NB4 (cell line): Measurements from ENCODE around the gene ENAM.

Experiments used
- DNase-seq: peaks from one replicate; pipeline ENCODE4 v3.0.0; 2010; ENCODE audit warnings: low read depth
- H3K4me3 ChIP-seq: one replicate; pipeline ENCODE4 v1.5.1; 2011; ENCODE audit warnings: mild to moderate bottlenecking, low read depth, low read length, moderate library complexity
- CTCF ChIP-seq: IDR thresholded peaks from one replicate; pipeline ENCODE4 v1.5.1; 2012; ENCODE audit warnings: low read depth, low read length
- MAX ChIP-seq: IDR thresholded peaks from 2 replicates; pipeline ENCODE4 v1.6.1; 2011; ENCODE audit warnings: low read depth, low read length
- MYC ChIP-seq: IDR thresholded peaks from 2 replicates; pipeline ENCODE4 v1.6.1; 2011; ENCODE audit warnings: low read depth, low read length
- POLR2A ChIP-seq: IDR thresholded peaks from 2 replicates; pipeline ENCODE4 v1.6.1; 2011; ENCODE audit warnings: mild to moderate bottlenecking; ENCODE audit not compliant: insufficient read length; ENCODE audit errors: extremely low read depth

The ENAM gene

GRCh38 chr4:70670332-70671014 is 41.9 kb downstream of the ENAM start:
- no peak overlapping the region for H3K4me3 ChIP-seq
- TF ChIP-seq MAX, result no peak
- no peak for TF ChIP-seq MYC
- no peak for TF ChIP-seq POLR2A
- TF ChIP-seq CTCF, result no peak
- no peak for DNase-seq

- H3K4me3 ChIP-seq, result no peak overlapping the region
- TF ChIP-seq CTCF (no peak), MAX (no peak), POLR2A (no peak), MYC (no peak)
- DNase-seq, result no peak
These were observed 42.5 kb downstream of the ENAM start for GRCh38 chr4:70671091-70671490.

GRCh38 chr4:70674191-70674590 is 45.6 kb downstream of the ENAM start:
- TF ChIP-seq MAX (no peak), POLR2A (no peak), CTCF (no peak), MYC (no peak)
- no peak overlapping the region for H3K4me3 ChIP-seq
- DNase-seq, result no peak

GRCh38 chr4:70674731-70675130 is 46.2 kb downstream of the ENAM start:
- no peak for DNase-seq
- no peak overlapping the region for H3K4me3 ChIP-seq
- TF ChIP-seq MYC (no peak), POLR2A (no peak), MAX (no peak), CTCF (no peak)

- H3K4me3 ChIP-seq, result no peak overlapping the region
- no peak for DNase-seq
- TF ChIP-seq CTCF, result no peak
- TF ChIP-seq POLR2A, result no peak
- TF ChIP-seq MYC, result no peak
- no peak for TF ChIP-seq MAX
These were observed 48.1 kb downstream of the ENAM start for GRCh38 chr4:70676554-70677090.
